ENCODE results near the gene BACH2.

BACH2 gene

GRCh38 chr6:90204327-90205056, 92.2 kb downstream of the BACH2 start:
- no peak for DNase-seq

GRCh38 chr6:90203672-90204071, 93.0 kb downstream of the BACH2 start:
- DNase-seq = no peak

GRCh38 chr6:90202156-90202555, 94.5 kb downstream of the BACH2 start:
- DNase-seq = no peak

GRCh38 chr6:90199900-90200299, 96.7 kb downstream of the BACH2 start:
- no peak for DNase-seq

GRCh38 chr6:90198758-90199425, 97.8 kb downstream of the BACH2 start:
- DNase-seq = no peak

- no peak for DNase-seq
These were observed 98.7 kb downstream of the BACH2 start for GRCh38 chr6:90197854-90198496.

- peak; percentile 65 for DNase-seq
These were observed 101.4 kb downstream of the BACH2 start for GRCh38 chr6:90195094-90195829.

- peak; percentile 38 for DNase-seq
These were observed 102.2 kb downstream of the BACH2 start for GRCh38 chr6:90194371-90194841.

GRCh38 chr6:90193359-90193758, 103.3 kb downstream of the BACH2 start:
- no peak for DNase-seq

GRCh38 chr6:90192857-90193256, 103.8 kb downstream of the BACH2 start:
- DNase-seq = no peak

- DNase-seq = no peak
These were observed 105.8 kb downstream of the BACH2 start for GRCh38 chr6:90190752-90191395.

GRCh38 chr6:90190131-90190530, 106.5 kb downstream of the BACH2 start:
- no peak for DNase-seq

- no peak for DNase-seq
These were observed 109.1 kb downstream of the BACH2 start for GRCh38 chr6:90187437-90188121.

GRCh38 chr6:90186637-90187371, 109.8 kb downstream of the BACH2 start:
- DNase-seq = no peak

- no peak for DNase-seq
These were observed 110.6 kb downstream of the BACH2 start for GRCh38 chr6:90186026-90186425.

GRCh38 chr6:90184334-90185298, 112.0 kb downstream of the BACH2 start:
- DNase-seq = no peak

- DNase-seq = no peak
These were observed 112.9 kb downstream of the BACH2 start for GRCh38 chr6:90183587-90184333.

GRCh38 chr6:90180526-90180925, 116.1 kb downstream of the BACH2 start:
- no peak for DNase-seq

Data from retina (tissue), 1 donor.